Stomach (tissue), 4 donors: ENCODE data around the gene SMAD3.

ENCODE experiments used
- CTCF ChIP-seq, 7 experiments: fragments of 450-650 bp in 4 of 7; fragments of 200-600 bp in 3 of 7; sonication (generic) in 3 of 7; IDR thresholded peaks; one replicate each; pipeline ENCODE4 v1.5.1; 2016 to 2019; ENCODE audit warnings: antibody characterized with exemption in 7 of 7, control low read depth in 2 of 7, mild to moderate bottlenecking in 1 of 7
- POLR2A ChIP-seq, 4 donors: fragments of 450-650 bp; IDR thresholded peaks; one replicate each; pipeline ENCODE4 v1.6.1; 2016; ENCODE audit warnings: antibody characterized with exemption in 4 of 4, control low read depth in 2 of 4, mild to moderate bottlenecking in 1 of 4, moderate library complexity in 1 of 4

GRCh38 chr15:67105991-67106763 lies 40.8 kb downstream of the SMAD3 start:
- TF ChIP-seq CTCF (IDR thresholded peaks at IDR 0.05) (no peak), POLR2A (IDR thresholded peaks at IDR 0.05) (no peak)
